ELR (cell line): ENCODE data around the gene CFAP74.
A peak's percentile ranks its signal among the peaks of the same experiment; 100 is the strongest.
"Not testable (repeated sequence)": the region's sequence is repeated elsewhere in the genome, so short reads cannot be mapped to it uniquely, and the experiment has no call there.

Experiments used
- DNase-seq: peaks from one replicate; pipeline ENCODE4 v3.0.0-alpha.2; 2015; ENCODE audit warnings: low read depth

The CFAP74 gene

GRCh38 chr1:1984560-1985070, 19.0 kb downstream of the CFAP74 start:
- no peak for DNase-seq

DNA sequence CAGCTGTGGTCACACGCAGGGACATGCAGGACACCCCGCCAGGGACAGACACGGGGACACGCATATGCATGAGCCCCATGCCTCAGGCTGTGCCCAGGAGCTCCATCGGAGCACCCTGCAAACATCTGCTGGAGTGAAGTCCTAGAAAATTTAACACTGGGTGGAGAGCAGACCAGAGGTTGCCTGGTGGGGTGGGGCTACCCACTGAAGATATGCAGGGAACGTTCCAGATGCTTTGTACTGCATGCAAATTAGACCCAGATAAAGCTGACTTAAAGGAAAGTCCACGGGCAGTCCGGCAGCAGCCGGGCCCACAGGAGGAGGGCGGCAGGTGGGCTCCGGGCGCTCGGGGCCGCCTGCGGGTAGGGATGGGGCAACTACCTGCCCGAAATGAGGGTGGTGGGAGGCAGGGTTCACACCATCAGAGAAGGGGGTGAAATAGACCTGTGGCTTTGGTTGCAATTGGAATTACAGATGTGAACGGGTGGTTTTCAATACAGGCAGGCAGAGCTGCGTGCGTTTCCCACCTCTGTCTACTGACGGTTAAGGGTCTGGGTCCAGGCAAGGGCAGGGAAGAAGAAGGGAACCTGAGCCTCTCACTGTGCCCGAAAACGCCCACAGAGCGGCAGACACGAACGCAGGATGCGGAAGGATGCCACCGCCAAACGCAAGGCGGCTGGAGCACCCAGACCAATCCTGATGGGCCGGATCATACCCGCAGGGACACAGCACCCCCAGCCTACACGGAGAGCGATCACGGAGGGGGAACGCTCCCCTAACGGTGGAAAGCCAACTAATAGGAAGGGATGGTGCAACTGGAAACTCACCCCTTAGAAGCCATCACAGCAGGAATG, 21.0 kb downstream of the CFAP74 start:
- no peak for DNase-seq

DNA sequence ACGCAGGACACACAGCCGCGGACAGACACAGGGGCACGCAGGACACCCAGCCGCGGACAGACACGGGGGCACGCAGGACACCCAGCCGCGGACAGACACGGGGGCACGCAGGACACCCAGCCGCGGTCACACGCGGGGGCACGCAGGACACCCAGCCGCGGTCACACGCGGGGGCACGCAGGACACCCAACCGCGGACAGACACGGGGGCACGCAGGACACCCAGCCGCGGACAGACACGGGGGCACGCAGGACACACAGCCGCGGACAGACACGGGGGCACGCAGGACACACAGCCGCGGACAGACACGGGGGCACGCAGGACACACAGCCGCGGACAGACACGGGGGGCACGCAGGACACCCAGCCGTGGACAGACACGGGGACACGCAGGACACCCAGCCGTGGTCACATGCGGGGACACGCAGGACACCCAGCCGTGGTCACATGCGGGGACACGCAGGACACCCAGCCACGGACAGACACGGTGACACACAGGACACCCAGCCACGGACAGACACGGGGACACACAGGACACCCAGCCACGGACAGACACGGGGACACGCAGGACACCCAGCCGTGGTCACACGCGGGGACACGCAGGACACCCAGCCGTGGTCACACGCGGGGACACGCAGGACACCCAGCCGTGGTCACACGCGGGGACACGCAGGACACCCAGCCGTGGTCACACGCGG, 21.8 kb downstream of the CFAP74 start:
- DNase-seq, result not testable (repeated sequence)

DNA sequence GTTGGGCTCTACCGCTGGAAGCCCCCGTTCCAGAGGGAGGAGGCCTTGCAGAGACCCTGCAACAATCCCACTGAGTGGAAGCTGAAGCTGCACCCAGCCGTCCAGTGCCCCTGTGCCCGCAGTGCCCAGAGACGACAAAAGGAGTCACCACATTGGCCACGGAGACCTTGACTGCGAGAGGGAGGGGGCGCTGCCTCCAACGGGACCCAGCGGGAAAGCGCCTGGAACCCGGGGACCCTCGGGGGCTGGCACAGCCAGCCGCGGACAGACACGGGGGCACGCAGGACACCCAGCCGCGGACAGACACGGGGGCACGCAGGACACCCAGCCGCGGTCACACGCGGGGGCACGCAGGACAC, 22.5 kb downstream of the CFAP74 start:
- DNase-seq, result no peak

GRCh38 chr1:1980467-1981141, 23.0 kb downstream of the CFAP74 start:
- no peak for DNase-seq

DNA sequence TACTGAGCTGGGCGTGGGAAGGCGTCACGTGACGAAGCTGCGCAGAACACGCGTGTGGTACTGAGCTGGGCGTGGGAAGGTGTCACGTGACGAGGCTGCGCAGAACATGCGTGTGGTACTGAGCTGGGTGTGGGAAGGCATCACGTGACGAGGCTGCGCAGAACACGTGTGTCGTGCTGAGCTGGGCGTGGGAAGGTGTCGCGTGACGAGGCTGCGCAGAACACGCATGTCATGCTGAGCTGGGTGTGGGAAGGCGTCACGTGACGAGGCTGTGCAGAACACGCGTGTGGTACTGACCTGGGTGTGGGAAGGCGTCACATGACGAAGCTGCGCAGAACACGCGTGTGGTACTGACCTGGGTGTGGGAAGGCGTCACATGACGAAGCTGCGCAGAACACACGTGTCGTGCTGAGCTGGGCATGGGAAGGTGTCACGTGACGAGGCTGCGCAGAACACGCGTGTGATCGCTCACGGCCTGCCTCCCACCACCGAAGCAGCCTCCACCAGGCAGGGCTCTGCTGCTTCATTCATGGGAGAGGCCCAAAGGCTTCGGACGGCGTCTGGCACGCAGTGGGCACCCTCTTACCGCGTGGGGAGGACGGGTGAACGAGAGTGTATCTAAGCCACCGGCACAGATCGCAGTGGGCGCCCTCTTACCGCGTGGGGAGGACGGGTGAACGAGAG, 24.0 kb downstream of the CFAP74 start:
- DNase-seq, result no peak

DNA sequence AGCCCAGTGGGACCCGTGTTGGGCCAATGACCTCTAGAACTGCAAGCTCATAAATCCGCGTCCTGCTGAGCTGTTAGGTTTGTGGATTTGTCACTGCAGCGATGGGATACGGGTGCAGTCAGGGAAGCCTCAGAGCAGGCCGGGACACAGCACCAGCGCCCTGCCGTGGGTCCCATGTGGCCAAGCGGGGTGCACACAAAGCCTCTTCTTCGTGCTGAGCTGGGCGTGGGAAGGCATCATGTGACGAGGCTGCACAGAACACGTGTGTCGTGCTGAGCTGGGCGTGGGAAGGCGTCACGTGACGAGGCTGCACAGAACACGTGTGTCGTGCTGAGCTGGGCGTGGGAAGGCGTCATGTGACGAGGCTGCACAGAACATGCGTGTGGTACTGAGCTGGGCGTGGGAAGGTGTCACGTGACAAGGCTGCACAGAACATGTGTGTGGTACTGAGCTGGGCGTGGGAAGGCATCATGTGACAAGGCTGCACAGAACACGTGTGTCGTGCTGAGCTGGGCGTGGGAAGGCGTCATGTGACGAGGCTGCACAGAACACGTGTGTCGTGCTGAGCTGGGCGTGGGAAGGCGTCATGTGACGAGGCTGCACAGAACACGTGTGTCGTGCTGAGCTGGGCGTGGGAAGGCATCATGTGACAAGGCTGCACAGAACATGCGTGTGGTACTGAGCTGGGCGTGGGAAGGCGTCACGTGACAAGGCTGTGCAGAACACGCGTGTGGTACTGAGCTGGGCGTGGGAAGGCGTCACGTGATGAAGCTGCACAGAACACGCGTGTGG, 24.7 kb downstream of the CFAP74 start:
- DNase-seq, result not testable (repeated sequence)

DNA sequence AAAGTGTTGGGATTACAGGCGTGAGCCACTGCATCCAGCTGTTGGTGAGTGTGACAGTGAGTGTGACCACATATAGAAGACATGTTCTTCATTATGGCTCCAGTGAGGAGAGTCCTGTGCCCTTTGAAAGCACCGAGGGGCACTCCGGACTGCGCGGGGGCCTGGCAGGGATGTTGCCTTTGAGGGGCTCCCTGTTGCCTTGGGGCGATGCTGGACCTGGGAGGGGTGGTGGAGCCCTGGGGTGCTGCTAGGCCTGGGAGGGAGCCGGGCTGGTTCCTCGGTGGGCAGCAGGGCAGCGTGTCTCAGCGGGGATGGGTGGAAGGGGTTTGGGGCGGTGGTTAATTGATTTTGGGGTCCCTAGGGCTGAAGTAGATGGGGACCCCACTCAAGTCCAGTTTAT, 25.5 kb downstream of the CFAP74 start:
- DNase-seq, result no peak

- DNase-seq, result no peak
These were observed 27.6 kb downstream of the CFAP74 start for GRCh38 chr1:1976031-1976430.

- DNase-seq, result no peak
These were observed 28.1 kb downstream of the CFAP74 start for GRCh38 chr1:1975535-1975934.

GRCh38 chr1:1974834-1975233, 28.8 kb downstream of the CFAP74 start:
- DNase-seq, result no peak

GRCh38 chr1:1973716-1974642, 29.6 kb downstream of the CFAP74 start:
- DNase-seq, result peak; percentile 9

DNA sequence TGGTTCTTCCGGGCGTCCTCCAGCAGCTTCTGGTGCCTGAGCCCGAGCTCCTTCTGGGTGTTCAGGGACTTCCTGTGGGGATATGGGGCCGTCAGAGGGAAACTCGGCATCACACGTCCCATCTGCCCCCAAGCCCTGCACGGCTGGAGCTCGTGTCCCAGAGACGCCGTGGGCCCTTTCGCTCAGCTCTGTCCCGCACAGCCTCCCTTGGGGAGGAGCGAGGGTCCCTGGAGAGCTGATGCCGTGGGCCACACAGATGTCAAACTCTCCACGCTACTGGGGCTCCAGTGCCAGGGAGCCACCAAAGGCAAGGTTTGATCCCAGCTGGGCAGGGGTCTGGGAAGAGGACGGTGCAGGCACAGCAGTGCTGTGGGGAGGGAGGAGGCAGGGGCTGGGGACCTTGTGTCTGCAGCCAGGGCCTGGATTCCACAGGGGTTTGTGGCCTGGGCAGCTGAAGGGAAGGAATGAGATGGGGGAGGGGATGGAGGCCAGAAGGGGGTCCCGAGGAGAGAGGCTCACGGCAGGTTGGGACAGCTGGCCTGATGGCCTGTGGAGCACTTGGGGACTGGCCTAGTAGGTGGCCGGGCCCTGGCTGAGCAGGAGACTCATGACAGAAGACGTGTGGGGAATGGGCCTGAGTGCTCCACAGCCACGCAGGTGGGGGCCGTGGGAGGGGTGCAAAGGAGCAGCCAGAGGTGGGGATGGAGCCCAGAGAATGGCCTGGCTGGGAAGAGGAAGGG, 30.4 kb downstream of the CFAP74 start:
- DNase-seq, result no peak

DNA sequence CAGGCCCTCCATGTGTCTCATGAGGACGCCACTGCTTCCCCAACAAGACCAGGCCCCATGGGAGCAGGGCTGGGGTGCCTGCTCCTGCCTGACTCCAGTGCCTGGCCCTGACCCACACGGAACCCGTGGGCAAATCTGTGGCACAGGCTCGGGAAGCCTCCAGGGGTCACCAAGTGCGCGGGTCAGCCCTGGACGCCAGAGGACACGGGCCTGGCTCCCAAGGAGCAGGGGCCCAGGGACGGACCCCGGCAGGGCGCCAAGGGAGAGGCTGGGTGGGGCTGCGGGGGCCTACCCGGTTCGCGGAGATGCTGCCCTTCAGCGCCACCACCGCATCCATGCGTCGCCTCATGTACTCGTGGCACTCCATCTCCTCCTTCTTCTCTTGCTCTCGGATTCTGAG, 31.9 kb downstream of the CFAP74 start:
- DNase-seq, result no peak

GRCh38 chr1:1971017-1971416, 32.6 kb downstream of the CFAP74 start:
- no peak for DNase-seq

DNA sequence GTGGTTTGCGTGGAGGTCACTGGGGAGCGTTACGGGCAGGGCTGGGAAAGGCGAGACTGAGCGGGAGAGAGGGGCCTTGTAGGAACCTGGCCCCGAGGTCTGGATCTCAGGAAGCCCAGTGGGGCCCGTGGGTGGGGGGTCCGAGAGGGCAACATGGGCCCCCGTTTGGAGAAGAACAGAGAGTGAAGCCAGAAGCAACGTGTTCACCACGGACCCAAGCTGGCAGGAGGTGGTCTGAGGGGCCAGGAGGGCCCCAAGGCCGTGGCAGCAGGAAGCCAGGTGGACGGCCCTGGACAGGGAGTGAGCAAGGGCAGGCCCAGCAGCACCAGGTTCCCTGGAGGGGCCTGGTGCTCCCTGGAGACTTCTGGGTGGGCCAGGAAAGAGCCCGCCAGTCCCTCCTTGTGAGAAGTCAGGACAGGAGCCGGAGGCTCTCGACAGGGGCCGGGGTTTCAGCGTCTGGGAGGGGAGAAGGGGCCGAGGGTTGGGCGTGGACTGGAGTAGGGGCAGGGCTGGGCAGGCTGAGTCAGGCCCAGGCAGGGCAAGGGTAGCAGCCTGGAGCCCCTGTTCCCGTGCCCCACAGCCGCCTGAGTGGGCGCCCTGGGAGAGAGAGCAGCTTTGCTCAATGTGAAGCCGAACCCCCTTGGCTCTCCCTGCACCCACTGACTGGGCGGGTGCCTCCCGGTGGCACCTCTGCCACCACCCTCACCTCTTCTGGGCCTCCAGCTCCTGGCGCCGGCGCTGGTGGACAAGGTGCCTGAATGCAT, 33.5 kb downstream of the CFAP74 start:
- no peak for DNase-seq

DNA sequence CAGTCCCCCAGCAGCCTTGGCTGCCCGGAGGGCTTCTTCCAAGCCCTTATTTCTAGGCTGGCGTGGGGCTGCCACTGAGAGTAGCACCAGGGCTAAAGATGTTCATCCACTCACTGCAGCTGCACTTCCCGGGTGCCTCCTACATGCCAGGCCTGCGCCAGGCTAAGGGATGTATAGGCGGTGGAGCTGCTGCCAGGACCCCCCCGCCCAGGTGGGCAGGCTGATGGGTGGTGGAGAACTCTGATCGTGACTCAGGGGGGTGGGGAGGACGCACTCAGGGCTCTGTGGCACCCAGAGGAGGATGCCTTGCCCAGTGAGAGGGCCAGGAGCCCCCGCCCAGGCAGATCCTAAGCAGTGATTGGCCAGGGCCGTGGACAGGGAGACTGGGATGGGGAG, 34.1 kb downstream of the CFAP74 start:
- no peak for DNase-seq

GRCh38 chr1:1968767-1969504, 34.6 kb downstream of the CFAP74 start:
- no peak for DNase-seq
